Glutamatergic neuron (in vitro differentiated cells): ENCODE data around the gene CCDC51. TPM values are rescaled to one million over a fixed set of nuclear protein-coding genes. Genes with fewer than 3 reads are reported as not detected.

Experiments
- DNase-seq: peaks from one replicate; pipeline ENCODE4 v3.0.0; 2022
- H3K27ac Mint-ChIP-seq: one replicate; pipeline ENCODE4 v1.8.0; 2020; ENCODE audit warnings: mild to moderate bottlenecking, mixed read lengths, inconsistent platforms; ENCODE audit not compliant: unreplicated experiment
- H3K27me3 Mint-ChIP-seq: one replicate; pipeline ENCODE4 v1.8.0; 2020; ENCODE audit warnings: mild to moderate bottlenecking, moderate library complexity, mixed read lengths, inconsistent platforms; ENCODE audit not compliant: unreplicated experiment
- H3K36me3 Mint-ChIP-seq: one replicate; pipeline ENCODE4 v1.8.0; 2020; ENCODE audit warnings: mild to moderate bottlenecking, mixed read lengths, inconsistent platforms; ENCODE audit not compliant: unreplicated experiment
- H3K4me1 Mint-ChIP-seq: one replicate; pipeline ENCODE4 v1.8.0; 2020; ENCODE audit warnings: mild to moderate bottlenecking, low read depth, mixed read lengths, inconsistent platforms; ENCODE audit not compliant: unreplicated experiment
- H3K4me3 Mint-ChIP-seq: one replicate; pipeline ENCODE4 v1.8.0; 2020; ENCODE audit warnings: mild to moderate bottlenecking, mixed read lengths, inconsistent platforms; ENCODE audit not compliant: unreplicated experiment
- H3K9me3 Mint-ChIP-seq: one replicate; pipeline ENCODE4 v1.8.0; 2020; ENCODE audit warnings: mild to moderate bottlenecking, moderate library complexity, mixed read lengths, inconsistent platforms; ENCODE audit not compliant: unreplicated experiment
- total RNA-seq: library from RNA; stranded (reverse); fragmentation: NEBNext Ultra II Directional; extraction: Animal tissue kit (Norgen Biotek cat#: 25700); gene quantifications from one replicate; pipeline ENCODE4 v1.2.1, GENCODE V29; 2021; ENCODE audit not compliant: unreplicated experiment
- TF ChIP-seq, protein P1 (sequence below): fragments of 200-600 bp; sonication (generic); IDR thresholded peaks from one replicate; pipeline ENCODE4 v1.5.0; 2021; ENCODE audit not compliant: partially characterized antibody, unreplicated experiment

Gene CCDC51
- total RNA-seq, 1 donor from 2014 or later: 15.3 TPM

DNA sequence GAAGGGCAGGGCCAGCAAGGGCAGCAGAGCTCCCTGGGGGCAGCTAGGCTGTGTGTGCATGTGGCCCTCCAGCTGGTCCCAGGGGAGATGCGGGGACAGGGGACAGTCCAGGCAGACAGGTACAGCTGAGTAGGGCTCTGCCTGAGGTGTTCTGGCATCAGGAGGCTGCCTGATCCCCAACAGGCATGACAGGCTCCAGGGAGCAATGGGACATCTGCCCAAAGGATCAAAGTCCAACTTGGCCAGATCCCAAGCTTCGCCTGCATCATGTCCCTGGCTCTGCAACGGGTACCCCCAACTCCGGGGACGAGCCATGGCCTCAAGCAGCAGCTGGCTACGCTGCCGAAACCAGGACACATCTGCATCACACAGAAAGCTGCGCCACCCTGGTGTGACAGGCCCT is 28.4 kb upstream of the CCDC51 start:
- H3K9me3 Mint-ChIP-seq: peaks cover 12% of the 10 kb centered on the region
- H3K36me3 Mint-ChIP-seq: peaks cover 12% of the 10 kb centered on the region
- peak overlapping the region; percentile 64 for H3K4me3 Mint-ChIP-seq
- peaks cover 14% of the 10 kb centered on the region for H3K27me3 Mint-ChIP-seq
- H3K4me1 Mint-ChIP-seq: peaks cover 33% of the 10 kb centered on the region
- TF ChIP-seq, protein P1, sequence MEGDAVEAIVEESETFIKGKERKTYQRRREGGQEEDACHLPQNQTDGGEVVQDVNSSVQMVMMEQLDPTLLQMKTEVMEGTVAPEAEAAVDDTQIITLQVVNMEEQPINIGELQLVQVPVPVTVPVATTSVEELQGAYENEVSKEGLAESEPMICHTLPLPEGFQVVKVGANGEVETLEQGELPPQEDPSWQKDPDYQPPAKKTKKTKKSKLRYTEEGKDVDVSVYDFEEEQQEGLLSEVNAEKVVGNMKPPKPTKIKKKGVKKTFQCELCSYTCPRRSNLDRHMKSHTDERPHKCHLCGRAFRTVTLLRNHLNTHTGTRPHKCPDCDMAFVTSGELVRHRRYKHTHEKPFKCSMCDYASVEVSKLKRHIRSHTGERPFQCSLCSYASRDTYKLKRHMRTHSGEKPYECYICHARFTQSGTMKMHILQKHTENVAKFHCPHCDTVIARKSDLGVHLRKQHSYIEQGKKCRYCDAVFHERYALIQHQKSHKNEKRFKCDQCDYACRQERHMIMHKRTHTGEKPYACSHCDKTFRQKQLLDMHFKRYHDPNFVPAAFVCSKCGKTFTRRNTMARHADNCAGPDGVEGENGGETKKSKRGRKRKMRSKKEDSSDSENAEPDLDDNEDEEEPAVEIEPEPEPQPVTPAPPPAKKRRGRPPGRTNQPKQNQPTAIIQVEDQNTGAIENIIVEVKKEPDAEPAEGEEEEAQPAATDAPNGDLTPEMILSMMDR: no peak
- H3K27ac Mint-ChIP-seq: peak overlapping the region; percentile 98
- DNase-seq: no peak

- Mint-ChIP-seq H3K4me1 (peaks cover 28% of the 10 kb centered on the region), H3K27me3 (peaks cover 12% of the 10 kb centered on the region), H3K27ac (peak overlapping the region; percentile 98), H3K9me3 (peaks cover 12% of the 10 kb centered on the region), H3K36me3 (peaks cover 7% of the 10 kb centered on the region), H3K4me3 (peak overlapping the region; percentile 64)
- DNase-seq: no peak
- TF ChIP-seq, protein P1: no peak
These were observed 27.8 kb upstream of the CCDC51 start for GRCh38 chr3:48467473-48468267.

GRCh38 chr3:48467110-48467454 is 27.2 kb upstream of the CCDC51 start:
- peaks cover 7% of the 10 kb centered on the region for H3K36me3 Mint-ChIP-seq
- peaks cover 12% of the 10 kb centered on the region for H3K27me3 Mint-ChIP-seq
- H3K4me3 Mint-ChIP-seq: peak overlapping the region; percentile 64
- peak overlapping the region; percentile 98 for H3K27ac Mint-ChIP-seq
- H3K9me3 Mint-ChIP-seq: peaks cover 12% of the 10 kb centered on the region
- H3K4me1 Mint-ChIP-seq: peaks cover 27% of the 10 kb centered on the region
- TF ChIP-seq, protein P1: no peak
- no peak for DNase-seq

DNA sequence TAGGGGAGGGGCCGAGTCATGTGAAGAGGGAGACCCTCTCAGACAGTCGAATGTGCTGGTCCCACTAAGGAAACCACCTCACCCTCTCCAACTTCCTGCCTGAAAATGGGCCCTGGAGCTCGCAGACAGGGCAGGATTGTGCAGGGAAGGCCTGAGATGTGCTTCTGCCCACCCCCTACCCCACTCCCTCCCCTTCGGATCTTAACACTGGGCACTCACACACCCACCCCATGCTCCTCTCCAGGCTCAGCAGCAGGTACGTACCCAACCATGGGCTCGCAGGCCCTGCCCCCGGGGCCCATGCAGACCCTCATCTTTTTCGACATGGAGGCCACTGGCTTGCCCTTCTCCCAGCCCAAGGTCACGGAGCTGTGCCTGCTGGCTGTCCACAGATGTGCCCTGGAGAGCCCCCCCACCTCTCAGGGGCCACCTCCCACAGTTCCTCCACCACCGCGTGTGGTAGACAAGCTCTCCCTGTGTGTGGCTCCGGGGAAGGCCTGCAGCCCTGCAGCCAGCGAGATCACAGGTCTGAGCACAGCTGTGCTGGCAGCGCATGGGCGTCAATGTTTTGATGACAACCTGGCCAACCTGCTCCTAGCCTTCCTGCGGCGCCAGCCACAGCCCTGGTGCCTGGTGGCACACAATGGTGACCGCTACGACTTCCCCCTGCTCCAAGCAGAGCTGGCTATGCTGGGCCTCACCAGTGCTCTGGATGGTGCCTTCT is 26.6 kb upstream of the CCDC51 start:
- no peak for DNase-seq
- Mint-ChIP-seq H3K36me3 (peaks cover 7% of the 10 kb centered on the region), H3K27ac (peak overlapping the region; percentile 98), H3K4me3 (no peak overlapping the region), H3K27me3 (peaks cover 12% of the 10 kb centered on the region), H3K9me3 (peaks cover 12% of the 10 kb centered on the region), H3K4me1 (peaks cover 27% of the 10 kb centered on the region)
- TF ChIP-seq, protein P1: no peak
